ENCODE measurements around the gene DNASE1L2. TPM values are rescaled to one million over a fixed set of nuclear protein-coding genes. Genes with fewer than 3 reads are reported as not detected.

Gene DNASE1L2
- total RNA-seq, 1 experiment from 2014 or later: 1.5 TPM

DNA sequence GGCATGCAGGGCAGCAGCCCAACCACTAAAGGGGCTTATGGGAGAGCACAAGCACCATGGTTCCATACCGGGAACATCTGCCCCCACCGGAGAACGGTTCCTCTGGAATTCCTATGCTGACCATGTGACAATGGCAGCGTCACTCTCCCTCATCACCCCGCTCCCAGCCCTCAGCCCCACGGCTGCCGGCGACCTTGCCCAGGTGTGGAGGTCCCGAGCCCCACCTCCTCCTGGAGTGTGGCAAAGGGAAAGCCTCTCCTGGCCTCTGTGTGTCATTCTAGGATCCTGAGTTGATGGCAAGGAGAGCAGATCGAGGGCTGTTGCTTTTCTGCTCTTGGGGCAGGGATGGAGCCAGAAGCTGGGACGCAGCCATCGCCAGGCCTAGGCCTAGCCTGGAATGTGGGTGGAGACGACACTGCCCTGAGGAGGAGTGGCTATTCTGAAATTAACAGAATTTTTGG lies 49.5 kb downstream of the DNASE1L2 start:
- no peak overlapping the region for H3K4me3 Mint-ChIP-seq (ENCODE audit: unreplicated experiment)
- H3K4me1 Mint-ChIP-seq (ENCODE audit: insufficient read depth, unreplicated experiment): no peaks in the 10 kb centered on the region
- POLR2A ChIA-PET: no interaction called here
- CTCF ChIA-PET: no interaction called here
- peaks cover 4% of the 10 kb centered on the region for H3K36me3 Mint-ChIP-seq (ENCODE audit: insufficient read depth, unreplicated experiment)
- peaks cover 10% of the 10 kb centered on the region for H3K27me3 Mint-ChIP-seq (ENCODE audit: insufficient read depth, unreplicated experiment)
- intact Hi-C loops (cut with micrococcal nuclease): no loop called here
- TF ChIP-seq, protein P1, sequence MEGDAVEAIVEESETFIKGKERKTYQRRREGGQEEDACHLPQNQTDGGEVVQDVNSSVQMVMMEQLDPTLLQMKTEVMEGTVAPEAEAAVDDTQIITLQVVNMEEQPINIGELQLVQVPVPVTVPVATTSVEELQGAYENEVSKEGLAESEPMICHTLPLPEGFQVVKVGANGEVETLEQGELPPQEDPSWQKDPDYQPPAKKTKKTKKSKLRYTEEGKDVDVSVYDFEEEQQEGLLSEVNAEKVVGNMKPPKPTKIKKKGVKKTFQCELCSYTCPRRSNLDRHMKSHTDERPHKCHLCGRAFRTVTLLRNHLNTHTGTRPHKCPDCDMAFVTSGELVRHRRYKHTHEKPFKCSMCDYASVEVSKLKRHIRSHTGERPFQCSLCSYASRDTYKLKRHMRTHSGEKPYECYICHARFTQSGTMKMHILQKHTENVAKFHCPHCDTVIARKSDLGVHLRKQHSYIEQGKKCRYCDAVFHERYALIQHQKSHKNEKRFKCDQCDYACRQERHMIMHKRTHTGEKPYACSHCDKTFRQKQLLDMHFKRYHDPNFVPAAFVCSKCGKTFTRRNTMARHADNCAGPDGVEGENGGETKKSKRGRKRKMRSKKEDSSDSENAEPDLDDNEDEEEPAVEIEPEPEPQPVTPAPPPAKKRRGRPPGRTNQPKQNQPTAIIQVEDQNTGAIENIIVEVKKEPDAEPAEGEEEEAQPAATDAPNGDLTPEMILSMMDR (IDR thresholded peaks at IDR 0.05; ENCODE audit: unreplicated experiment): no peak
- no peak overlapping the region for H3K27ac Mint-ChIP-seq (ENCODE audit: low read depth, unreplicated experiment)
- no peaks in the 10 kb centered on the region for H3K9me3 Mint-ChIP-seq (ENCODE audit: unreplicated experiment)
- BruUV-seq (replicated peaks): no TSS peak
- no peak for DNase-seq (ENCODE audit: unreplicated experiment)

DNA sequence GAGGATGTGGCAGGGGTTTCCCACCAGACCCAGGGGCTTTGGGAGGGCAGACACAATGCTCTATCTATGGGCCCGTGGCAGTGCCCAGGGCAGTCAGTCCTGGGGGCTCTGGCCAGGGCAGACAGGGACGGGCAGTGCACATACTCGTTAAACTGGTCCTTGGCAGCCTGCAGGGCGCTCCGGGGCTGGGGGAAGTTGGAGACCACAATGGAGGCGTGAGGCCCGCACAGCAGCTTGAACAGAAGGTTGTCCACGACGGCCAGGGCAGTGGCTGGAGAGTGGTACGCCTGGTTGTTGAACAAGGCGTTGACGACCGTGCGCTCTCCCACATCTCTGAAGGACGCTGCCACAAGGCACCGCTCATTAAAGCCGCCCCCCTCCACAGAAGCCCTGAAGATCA lies 50.3 kb downstream of the DNASE1L2 start:
- intact Hi-C loops (cut with micrococcal nuclease): no loop called here
- ChIA-PET POLR2A (no interaction called here), CTCF (interaction anchor here (0.7 kb wide), 1 partner anchor 80 kb away, joined by 3 read pairs; no protein-coding TSS in a partner anchor)
- Mint-ChIP-seq H3K4me1 (ENCODE audit: insufficient read depth, unreplicated experiment) (no peaks in the 10 kb centered on the region), H3K4me3 (ENCODE audit: unreplicated experiment) (no peak overlapping the region), H3K27ac (ENCODE audit: low read depth, unreplicated experiment) (no peak overlapping the region), H3K27me3 (ENCODE audit: insufficient read depth, unreplicated experiment) (peaks cover 2% of the 10 kb centered on the region), H3K9me3 (ENCODE audit: unreplicated experiment) (no peaks in the 10 kb centered on the region), H3K36me3 (ENCODE audit: insufficient read depth, unreplicated experiment) (no peaks in the 10 kb centered on the region)
- TF ChIP-seq, protein P1 (IDR thresholded peaks at IDR 0.05; ENCODE audit: unreplicated experiment): no peak
- BruUV-seq (replicated peaks): no TSS peak
- DNase-seq (ENCODE audit: unreplicated experiment): no peak

DNA sequence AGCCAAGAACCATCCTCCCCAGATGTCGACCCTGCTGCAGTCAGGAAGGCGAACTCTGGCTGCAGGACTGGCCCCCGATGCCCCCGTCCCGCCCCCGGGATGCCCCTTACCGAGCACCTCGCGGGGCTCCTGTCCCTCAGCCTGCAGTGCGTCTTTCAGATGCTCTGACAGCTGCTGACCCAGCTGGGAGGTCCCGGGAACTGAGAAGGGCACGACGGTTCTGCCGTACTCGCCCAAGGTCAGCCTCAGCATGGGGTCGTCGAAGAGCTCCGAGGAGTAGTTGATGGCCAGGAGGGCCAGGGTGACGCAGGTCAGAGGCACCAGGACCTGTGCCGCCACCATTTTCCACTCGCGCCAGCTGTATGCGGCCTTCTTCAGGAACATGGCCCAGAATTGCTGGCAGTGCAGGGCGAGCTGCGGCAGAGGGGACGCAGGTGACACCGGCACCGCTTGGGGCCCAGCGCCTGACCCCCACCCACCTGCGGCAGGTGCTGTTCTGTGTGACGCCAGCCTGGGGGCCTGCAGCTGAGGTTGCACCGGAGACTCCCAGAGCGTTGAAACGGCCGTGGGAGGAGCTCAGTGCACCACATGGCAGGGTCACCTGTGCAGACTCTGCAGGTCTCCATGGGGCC lies 51.8 kb downstream of the DNASE1L2 start:
- H3K4me1 Mint-ChIP-seq (ENCODE audit: insufficient read depth, unreplicated experiment): no peaks in the 10 kb centered on the region
- H3K9me3 Mint-ChIP-seq (ENCODE audit: unreplicated experiment): no peaks in the 10 kb centered on the region
- DNase-seq (ENCODE audit: unreplicated experiment): no peak
- no peak overlapping the region for H3K27ac Mint-ChIP-seq (ENCODE audit: low read depth, unreplicated experiment)
- TF ChIP-seq, protein P1 (IDR thresholded peaks at IDR 0.05; ENCODE audit: unreplicated experiment): no peak
- no peaks in the 10 kb centered on the region for H3K27me3 Mint-ChIP-seq (ENCODE audit: insufficient read depth, unreplicated experiment)
- H3K36me3 Mint-ChIP-seq (ENCODE audit: insufficient read depth, unreplicated experiment): no peaks in the 10 kb centered on the region
- BruUV-seq (replicated peaks): no TSS peak
- no peak overlapping the region for H3K4me3 Mint-ChIP-seq (ENCODE audit: unreplicated experiment)
- intact Hi-C loops (cut with micrococcal nuclease): no loop called here
- POLR2A ChIA-PET: no interaction called here
- CTCF ChIA-PET: no interaction called here

Small RNA genes within 50 kb of the gene (microRNA-seq; reads per million reads assigned to microRNA genes)
- 0.53 reads per million for gene MIR3677
- not detected for gene MIR4717

Other genes starting within 250 kb of the DNASE1L2 start
- 0.68 and 1.1 TPM in 2 replicates for gene SYNGR3, start 246.5 kb upstream of the DNASE1L2 start, total RNA-seq (2022)
- 177 and 252 TPM in 2 replicates for gene ZNF598, start 226.6 kb upstream of the DNASE1L2 start, total RNA-seq (2022)
- gene NPW, start 216.7 kb upstream of the DNASE1L2 start, total RNA-seq (2022): 4.9 and 7.7 TPM in 2 replicates
- 8.5 and 14.5 TPM in 2 replicates for gene NHERF2, start 209.5 kb upstream of the DNASE1L2 start, total RNA-seq (2022)
- gene NTHL1, start 188.6 kb upstream of the DNASE1L2 start, total RNA-seq (2022): 16.4 and 17.7 TPM in 2 replicates
- 99.8 and 136 TPM in 2 replicates for gene TSC2, start 188.5 kb upstream of the DNASE1L2 start, total RNA-seq (2022)
- gene PKD1, start 100.5 kb upstream of the DNASE1L2 start, total RNA-seq (2022): 159 and 187 TPM in 2 replicates
- 0.81 and 1.0 TPM in 2 replicates for gene RAB26, start 87.8 kb upstream of the DNASE1L2 start, total RNA-seq (2022)
- gene TRAF7, start 80.7 kb upstream of the DNASE1L2 start, total RNA-seq (2022): 87.4 and 98.6 TPM in 2 replicates
- gene CASKIN1, start 39.8 kb upstream of the DNASE1L2 start, total RNA-seq (2022): 0.10 and 0.14 TPM in 2 replicates
- gene MLST8, start 31.0 kb upstream of the DNASE1L2 start, total RNA-seq (2022): 63.4 and 87.6 TPM in 2 replicates
- 4.6 and 5.2 TPM in 2 replicates for gene BRICD5, start 25.6 kb upstream of the DNASE1L2 start, total RNA-seq (2022)
- 11.3 and 12.0 TPM in 2 replicates for gene PGP, start 21.6 kb upstream of the DNASE1L2 start, total RNA-seq (2022)
- 26.2 and 28.4 TPM in 2 replicates for gene E4F1, start 12.9 kb upstream of the DNASE1L2 start, total RNA-seq (2022)
- 115 and 154 TPM in 2 replicates for gene ECI1, start 15.1 kb downstream of the DNASE1L2 start, total RNA-seq (2022)
- 245 and 247 TPM in 2 replicates for gene RNPS1, start 31.7 kb downstream of the DNASE1L2 start, total RNA-seq (2022)
- 3.5 and 4.6 TPM in 2 replicates for gene ABCA3, start 104.3 kb downstream of the DNASE1L2 start, total RNA-seq (2022)
- 7.5 and 11.9 TPM in 2 replicates for gene CCNF, start 193.0 kb downstream of the DNASE1L2 start, total RNA-seq (2022)
- 3.5 and 6.9 TPM in 2 replicates for gene TEDC2, start 223.7 kb downstream of the DNASE1L2 start, total RNA-seq (2022)
- gene NTN3, start 234.9 kb downstream of the DNASE1L2 start, total RNA-seq (2022): not detected in 2 replicates
- 7.6 and 8.1 TPM in 2 replicates for gene TBC1D24, start 238.7 kb downstream of the DNASE1L2 start, total RNA-seq (2022)